GM18870 (cell line): ENCODE results near the gene MEIKIN.
A peak's percentile ranks its signal among the peaks of the same experiment; 100 is the strongest.
"Not testable (repeated sequence)": the region's sequence is repeated elsewhere in the genome, so short reads cannot be mapped to it uniquely, and the experiment has no call there.

Experiments used
- ATAC-seq: cut with Tn5 transposase; IDR thresholded peaks from one replicate; pipeline ENCODE4 v1.9.1; 2021; ENCODE audit warnings: moderate library complexity; ENCODE audit not compliant: unreplicated experiment

The MEIKIN gene

GRCh38 chr5:131812371-131813160, 132.9 kb downstream of the MEIKIN start:
- ATAC-seq = no peak

- ATAC-seq = no peak
Measured at GRCh38 chr5:131810510-131811249, 134.8 kb downstream of the MEIKIN start.

GRCh38 chr5:131796793-131797693, 148.4 kb downstream of the MEIKIN start, which contains the start of gene FNIP1:
FNIP1 (minus strand) TSS chr5:131797017; CDS start chr5:131796921, 96 bp downstream.
- peak; percentile 83 for ATAC-seq

- peak; percentile 7 for ATAC-seq
Measured at GRCh38 chr5:131795879-131796792, 149.3 kb downstream of the MEIKIN start.

- no peak for ATAC-seq
Measured at GRCh38 chr5:131795228-131795627, 150.2 kb downstream of the MEIKIN start.

- ATAC-seq = no peak
Measured at GRCh38 chr5:131794586-131794985, 150.9 kb downstream of the MEIKIN start.

GRCh38 chr5:131792896-131793295, 152.6 kb downstream of the MEIKIN start:
- no peak for ATAC-seq

- no peak for ATAC-seq
Measured at GRCh38 chr5:131791866-131792265, 153.6 kb downstream of the MEIKIN start.

GRCh38 chr5:131790550-131790949, 154.9 kb downstream of the MEIKIN start:
- ATAC-seq = no peak

- no peak for ATAC-seq
Measured at GRCh38 chr5:131789765-131790164, 155.7 kb downstream of the MEIKIN start.

- no peak for ATAC-seq
Measured at GRCh38 chr5:131787736-131788135, 157.7 kb downstream of the MEIKIN start.

- ATAC-seq = no peak
Measured at GRCh38 chr5:131786900-131787692, 158.4 kb downstream of the MEIKIN start.

- ATAC-seq = no peak
Measured at GRCh38 chr5:131786036-131786435, 159.4 kb downstream of the MEIKIN start.

- no peak for ATAC-seq
Measured at GRCh38 chr5:131783874-131784273, 161.6 kb downstream of the MEIKIN start.

- no peak for ATAC-seq
Measured at GRCh38 chr5:131783357-131783756, 162.1 kb downstream of the MEIKIN start.

GRCh38 chr5:131782717-131783116, 162.7 kb downstream of the MEIKIN start:
- ATAC-seq = no peak

- ATAC-seq = not testable (repeated sequence)
Measured at GRCh38 chr5:131778141-131778540, 167.3 kb downstream of the MEIKIN start.

GRCh38 chr5:131776450-131776849, 169.0 kb downstream of the MEIKIN start:
- no peak for ATAC-seq

- no peak for ATAC-seq
Measured at GRCh38 chr5:131774652-131775367, 170.7 kb downstream of the MEIKIN start.
